ENCODE results near the gene PEX26. TPM values are rescaled to one million over a fixed set of nuclear protein-coding genes. Genes with fewer than 3 reads are reported as not detected.
A peak's percentile ranks its signal among the peaks of the same experiment; 100 is the strongest.
"Not testable (repeated sequence)": the region's sequence is repeated elsewhere in the genome, so short reads cannot be mapped to it uniquely, and the experiment has no call there.

PEX26 gene
- total RNA-seq, 6 experiments from 2014 or later: 22.7 to 42.5 (median 25.0) TPM

DNA sequence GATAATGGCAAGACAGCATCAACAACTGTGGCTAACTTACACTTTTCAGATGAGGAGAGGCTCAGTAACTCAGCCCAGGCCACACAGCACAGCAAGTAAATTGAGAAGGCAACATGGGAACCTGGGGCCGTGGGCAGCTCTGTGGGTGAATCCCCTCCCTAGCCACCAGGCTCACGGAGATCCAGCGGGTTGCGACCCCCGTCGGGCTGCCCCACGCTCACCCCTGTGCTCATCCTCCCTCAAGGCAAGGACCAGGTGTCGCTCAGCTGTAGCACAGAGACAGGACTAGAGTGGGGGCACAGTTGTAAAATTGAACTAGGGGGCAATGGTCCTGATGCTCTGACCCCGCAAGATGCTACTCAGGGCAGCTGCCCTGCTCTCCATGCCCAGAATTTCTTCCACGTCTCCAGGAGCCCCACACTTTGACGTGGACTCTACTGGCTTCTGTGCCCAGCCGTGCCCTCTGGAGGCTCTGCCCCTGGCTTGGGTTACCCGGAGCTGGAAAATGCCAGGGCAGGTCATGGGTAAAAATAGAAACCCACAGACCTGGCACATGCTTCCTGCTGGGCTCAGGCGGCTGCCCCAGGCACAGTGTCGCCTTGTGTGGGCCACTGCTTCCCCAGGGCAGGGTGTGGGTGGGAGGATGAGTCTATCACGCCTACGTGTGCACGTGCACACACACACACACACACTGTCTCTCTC is 41.8 kb downstream of the PEX26 start:
- Histone ChIP-seq H3K27me3 (no peaks in the 10 kb centered on the region), H3K9me3 (no peaks in the 10 kb centered on the region), H3K36me3 (no peaks in the 10 kb centered on the region), H3K4me3 (no peak overlapping the region), H3K27ac (no peak overlapping the region), H3K4me1 (no peaks in the 10 kb centered on the region)
- DNase-seq: peak in 1 of 3 donors; percentile 31
- WGBS (ENCODE audit: insufficient coverage, low coverage, low lambda C conversion rate, missing lambda C conversion rate): 51% methylated on average over 7 of the region's 18 CpGs
- TF ChIP-seq CTCF (IDR thresholded peaks at IDR 0.05): no peak
- TF ChIP-seq POLR2A (IDR thresholded peaks at IDR 0.05): no peak
- ATAC-seq: peak; percentile 61 to 79 (median 66)
- intact Hi-C loops (cut with DNase I): no loop called here

- no peak overlapping the region for H3K27ac ChIP-seq
- ATAC-seq: no peak
- no peak overlapping the region for H3K4me3 ChIP-seq
- no peaks in the 10 kb centered on the region for H3K4me1 ChIP-seq
- TF ChIP-seq POLR2A (IDR thresholded peaks at IDR 0.05): no peak
- TF ChIP-seq CTCF (IDR thresholded peaks at IDR 0.05): no peak
- 88% methylated on average over 2 of the region's 4 CpGs for WGBS (ENCODE audit: insufficient coverage, low coverage, low lambda C conversion rate, missing lambda C conversion rate)
- no peaks in the 10 kb centered on the region for H3K36me3 ChIP-seq
- no peak for DNase-seq
- intact Hi-C loops (cut with DNase I): no loop called here
- H3K9me3 ChIP-seq: no peaks in the 10 kb centered on the region
- no peaks in the 10 kb centered on the region for H3K27me3 ChIP-seq
Measured at GRCh38 chr22:18120857-18121256, 43.1 kb downstream of the PEX26 start.

GRCh38 chr22:18121506-18121905 is 43.7 kb downstream of the PEX26 start:
- H3K27me3 ChIP-seq: no peaks in the 10 kb centered on the region
- no peaks in the 10 kb centered on the region for H3K4me1 ChIP-seq
- DNase-seq (no peak), ATAC-seq (no peak)
- TF ChIP-seq CTCF (IDR thresholded peaks at IDR 0.05) (no peak), POLR2A (IDR thresholded peaks at IDR 0.05) (no peak)
- no peaks in the 10 kb centered on the region for H3K9me3 ChIP-seq
- WGBS (ENCODE audit: insufficient coverage, low coverage, low lambda C conversion rate, missing lambda C conversion rate): 100% methylated on average over 1 of the region's 13 CpGs
- no peak overlapping the region for H3K27ac ChIP-seq
- H3K36me3 ChIP-seq: no peaks in the 10 kb centered on the region
- no peak overlapping the region for H3K4me3 ChIP-seq
- intact Hi-C loops (cut with DNase I): no loop called here

DNA sequence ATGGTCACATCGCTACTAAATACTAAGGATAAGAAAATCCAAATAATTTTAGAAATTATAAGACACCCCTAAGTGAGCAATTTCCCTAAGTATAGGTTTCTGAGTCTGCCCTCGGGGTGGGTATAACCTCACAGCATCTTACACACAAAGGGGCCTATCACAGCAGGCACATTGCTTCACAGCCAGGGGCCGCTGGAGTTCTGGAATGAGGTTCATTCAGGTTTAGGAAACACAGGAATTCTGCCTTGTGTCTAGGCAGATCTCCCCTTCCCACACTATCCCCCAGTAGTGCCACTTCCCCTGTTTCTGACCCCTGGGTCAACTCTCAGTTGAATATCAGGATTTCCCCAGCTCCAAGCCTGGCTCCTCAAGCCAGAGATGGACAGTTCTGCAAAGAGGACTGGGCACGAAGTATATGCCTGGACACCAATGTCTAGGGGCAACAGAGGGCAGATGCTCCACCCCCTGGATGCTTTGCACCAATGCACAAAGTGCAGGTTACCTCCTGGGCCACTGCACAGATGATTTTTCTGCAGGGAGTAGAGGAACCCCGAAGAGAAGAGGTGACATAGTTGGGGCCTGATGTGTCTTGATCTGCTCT is 44.3 kb downstream of the PEX26 start:
- Histone ChIP-seq H3K27me3 (no peaks in the 10 kb centered on the region), H3K4me3 (no peak overlapping the region), H3K9me3 (no peaks in the 10 kb centered on the region), H3K36me3 (no peaks in the 10 kb centered on the region), H3K27ac (no peak overlapping the region), H3K4me1 (no peaks in the 10 kb centered on the region)
- 84% methylated on average over 3 of the region's 5 CpGs for WGBS (ENCODE audit: insufficient coverage, low coverage, low lambda C conversion rate, missing lambda C conversion rate)
- intact Hi-C loops (cut with DNase I): no loop called here
- no peak for DNase-seq
- no peak for TF ChIP-seq CTCF (IDR thresholded peaks at IDR 0.05)
- TF ChIP-seq POLR2A (IDR thresholded peaks at IDR 0.05): no peak
- no peak for ATAC-seq

DNA sequence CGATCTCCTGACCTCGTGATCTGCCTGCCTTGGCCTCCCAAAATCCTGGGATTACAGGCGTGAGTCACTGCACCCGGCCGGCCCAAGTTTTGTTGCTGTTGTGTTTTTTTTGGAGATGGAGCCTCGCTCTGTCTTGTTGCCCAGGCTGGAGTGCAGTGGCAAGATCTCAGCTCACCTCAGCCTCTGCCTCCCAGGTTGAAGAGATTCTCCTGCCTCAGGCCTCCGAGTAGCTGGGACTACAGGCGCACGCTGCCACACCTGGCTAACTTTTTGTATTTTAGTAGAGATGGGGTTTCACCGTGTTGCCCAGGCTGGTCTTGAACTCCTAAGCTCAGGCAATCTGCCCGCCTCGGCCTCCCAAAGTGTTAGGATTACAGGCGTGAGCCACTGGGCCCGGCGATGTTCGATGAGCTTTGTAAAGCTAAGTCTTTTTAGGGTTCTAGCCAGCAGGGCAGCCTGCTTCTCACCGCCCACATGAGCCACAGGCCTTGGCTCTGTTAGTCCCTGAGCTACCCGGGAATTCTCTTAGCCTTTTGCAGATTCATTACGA is 45.8 kb downstream of the PEX26 start:
- H3K36me3 ChIP-seq; intact Hi-C loops (cut with DNase I); ATAC-seq; H3K27ac ChIP-seq; H3K9me3 ChIP-seq; H3K4me1 ChIP-seq; H3K4me3 ChIP-seq; H3K27me3 ChIP-seq; DNase-seq: not testable (repeated sequence)
- 97% methylated on average over 7 of the region's 19 CpGs for whole genome bisulfite sequencing (ENCODE audit: insufficient coverage, low coverage, low lambda C conversion rate, missing lambda C conversion rate)

Measured in right lobe of liver (tissue), 6 donors.